Measurements from ENCODE around the gene ARPC1A. TPM values are rescaled to one million over a fixed set of nuclear protein-coding genes. Genes with fewer than 3 reads are reported as not detected.
A peak's percentile ranks its signal among the peaks of the same experiment; 100 is the strongest.
"Not testable (repeated sequence)": the region's sequence is repeated elsewhere in the genome, so short reads cannot be mapped to it uniquely, and the experiment has no call there.

Gene ARPC1A
- total and polyA plus RNA-seq, 10 donors, result 64.5 to 124 (median 89.3) TPM

DNA sequence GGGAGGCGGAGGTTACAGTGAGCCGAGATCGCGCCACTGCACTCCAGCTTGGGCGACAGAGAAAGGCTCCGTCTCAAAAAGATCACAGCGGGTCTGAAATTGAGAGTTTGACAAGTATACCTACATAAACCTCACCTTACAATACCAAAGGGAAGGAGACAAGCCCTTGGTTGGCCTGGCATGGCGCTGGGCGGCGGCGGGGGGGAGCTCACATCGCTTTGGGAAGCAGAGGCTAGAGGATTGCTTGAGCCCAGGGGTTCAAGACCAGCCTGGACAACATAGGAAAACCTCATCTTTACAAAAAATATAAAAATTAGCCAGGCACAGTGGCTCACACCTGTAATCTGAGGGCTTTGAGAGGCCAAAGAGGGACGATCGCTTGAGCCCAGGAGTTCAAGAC is 1.1 kb upstream of the ARPC1A start:
- Histone ChIP-seq H3K27me3 (replicated peaks in 1 of 7) (no peaks in the 10 kb centered on the region), H3K36me3 (no peaks in the 10 kb centered on the region), H3K27ac (no peak overlapping the region), H3K4me3 (peak overlapping the region in 4 of 8 donors; percentile 85 to 99 (median 87)), H3K4me1 (peaks cover 16 to 48% (median 43%) of the 10 kb centered on the region in 6 donors), H3K9me3 (no peaks in the 10 kb centered on the region)
- no peak for DNase-seq
- intact Hi-C loops (cut with DNase I; ENCODE audit: low total_unique reads), result no loop called here
- TF ChIP-seq POLR2AphosphoS5 (IDR thresholded peaks at IDR 0.05) (no peak), POLR2A (IDR thresholded peaks at IDR 0.05) (no peak)
- TF ChIP-seq, protein P1, sequence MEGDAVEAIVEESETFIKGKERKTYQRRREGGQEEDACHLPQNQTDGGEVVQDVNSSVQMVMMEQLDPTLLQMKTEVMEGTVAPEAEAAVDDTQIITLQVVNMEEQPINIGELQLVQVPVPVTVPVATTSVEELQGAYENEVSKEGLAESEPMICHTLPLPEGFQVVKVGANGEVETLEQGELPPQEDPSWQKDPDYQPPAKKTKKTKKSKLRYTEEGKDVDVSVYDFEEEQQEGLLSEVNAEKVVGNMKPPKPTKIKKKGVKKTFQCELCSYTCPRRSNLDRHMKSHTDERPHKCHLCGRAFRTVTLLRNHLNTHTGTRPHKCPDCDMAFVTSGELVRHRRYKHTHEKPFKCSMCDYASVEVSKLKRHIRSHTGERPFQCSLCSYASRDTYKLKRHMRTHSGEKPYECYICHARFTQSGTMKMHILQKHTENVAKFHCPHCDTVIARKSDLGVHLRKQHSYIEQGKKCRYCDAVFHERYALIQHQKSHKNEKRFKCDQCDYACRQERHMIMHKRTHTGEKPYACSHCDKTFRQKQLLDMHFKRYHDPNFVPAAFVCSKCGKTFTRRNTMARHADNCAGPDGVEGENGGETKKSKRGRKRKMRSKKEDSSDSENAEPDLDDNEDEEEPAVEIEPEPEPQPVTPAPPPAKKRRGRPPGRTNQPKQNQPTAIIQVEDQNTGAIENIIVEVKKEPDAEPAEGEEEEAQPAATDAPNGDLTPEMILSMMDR (IDR thresholded peaks at IDR 0.05 in 8 of 11, conservative IDR thresholded peaks at IDR 0.05 in 3 of 11), result no peak
- WGBS, 5 donors, result 96 to 98% (median 98%) methylated on average over 14 of the region's 14 CpGs

- no peak for TF ChIP-seq POLR2AphosphoS5 (IDR thresholded peaks at IDR 0.05)
- TF ChIP-seq, protein P1 (IDR thresholded peaks at IDR 0.05 in 8 of 11, conservative IDR thresholded peaks at IDR 0.05 in 3 of 11), result no peak
- no peak for TF ChIP-seq POLR2A (IDR thresholded peaks at IDR 0.05)
- Histone ChIP-seq H3K4me1 (peaks cover 20 to 53% (median 48%) of the 10 kb centered on the region in 6 donors), H3K9me3 (no peaks in the 10 kb centered on the region), H3K4me3 (peak overlapping the region; percentile 68 to 99 (median 92)), H3K27me3 (replicated peaks in 1 of 7) (no peaks in the 10 kb centered on the region), H3K36me3 (no peaks in the 10 kb centered on the region), H3K27ac (peak overlapping the region in 7 of 8 donors; percentile 86 to 94 (median 91))
- WGBS, 5 donors, result 27 to 35% (median 34%) methylated on average over 14 of the region's 14 CpGs
- intact Hi-C loops (cut with DNase I; ENCODE audit: low total_unique reads), result no loop called here
- DNase-seq, result peak; percentile 79
These were observed 651 bp upstream of the ARPC1A start for GRCh38 chr7:99325001-99325493.

DNA sequence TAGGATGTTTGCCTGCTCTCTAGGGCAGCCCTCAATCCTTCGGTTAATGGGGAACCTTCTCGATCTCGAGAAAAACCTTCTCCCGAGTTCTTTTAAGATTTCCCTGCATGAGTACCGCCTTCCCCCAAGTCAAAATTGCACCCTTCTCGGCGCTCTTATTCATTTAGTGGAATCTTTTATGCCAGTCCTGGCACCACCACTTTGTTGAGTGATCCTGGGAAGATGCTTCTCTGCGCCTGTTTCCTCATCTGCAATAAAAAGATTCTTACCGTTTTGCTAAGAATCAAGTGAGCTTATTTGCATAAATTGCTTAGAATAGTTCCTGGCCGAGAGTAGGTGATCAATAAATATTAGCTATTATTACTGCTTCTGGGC is 697 bp downstream of the ARPC1A start:
- Histone ChIP-seq H3K4me1 (peaks cover 23 to 66% (median 61%) of the 10 kb centered on the region in 6 donors), H3K36me3 (peaks cover 0 to 3% (median 0%) of the 10 kb centered on the region in 6 donors), H3K27ac (peak overlapping the region; percentile 70 to 94 (median 90)), H3K4me3 (peak overlapping the region; percentile 68 to 99 (median 92)), H3K27me3 (replicated peaks in 1 of 7) (no peaks in the 10 kb centered on the region), H3K9me3 (no peaks in the 10 kb centered on the region)
- DNase-seq, result no peak
- 0 to 3% (median 2%) methylated on average over 10 of the region's 10 CpGs for WGBS, 5 donors
- TF ChIP-seq POLR2A (IDR thresholded peaks at IDR 0.05), result no peak
- TF ChIP-seq POLR2AphosphoS5 (IDR thresholded peaks at IDR 0.05), result no peak
- TF ChIP-seq, protein P1 (IDR thresholded peaks at IDR 0.05 in 8 of 11, conservative IDR thresholded peaks at IDR 0.05 in 3 of 11), result no peak
- intact Hi-C loops (cut with DNase I; ENCODE audit: low total_unique reads), result no loop called here

DNA sequence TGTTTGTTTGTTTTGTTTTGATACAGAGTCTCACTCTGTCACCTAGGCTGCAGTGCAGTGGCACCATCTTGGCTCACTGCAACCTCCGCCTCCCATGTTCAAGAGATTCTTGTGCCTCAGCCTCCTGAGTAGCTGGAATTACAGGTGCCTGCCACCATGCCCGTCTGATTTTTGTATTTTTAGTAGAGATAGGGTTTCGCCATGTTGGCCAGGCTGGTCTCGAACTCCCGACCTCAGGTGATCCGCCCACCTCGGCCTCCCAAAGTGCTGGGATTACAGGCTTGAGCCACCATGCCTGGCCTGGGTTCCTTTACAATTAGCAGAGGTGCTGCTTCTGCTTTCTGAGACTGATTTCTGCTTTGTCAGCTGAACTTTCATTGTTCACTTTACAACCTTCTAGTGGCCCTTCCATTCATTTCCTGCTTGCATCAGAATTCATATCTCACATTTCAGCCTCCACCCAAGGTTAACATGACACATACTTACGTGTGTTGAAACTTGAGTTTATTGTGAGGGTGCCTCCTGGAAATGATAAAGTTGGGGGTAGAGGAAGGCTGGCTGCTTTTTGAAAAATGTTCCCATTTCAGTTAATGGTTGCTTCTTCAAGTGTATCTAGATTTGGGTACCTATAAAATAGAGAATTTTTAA is 4.7 kb downstream of the ARPC1A start:
- Histone ChIP-seq H3K27ac (peak overlapping the region; percentile 53 to 80 (median 64)), H3K4me1 (peaks cover 23 to 85% (median 57%) of the 10 kb centered on the region in 6 donors), H3K4me3 (peak overlapping the region in 1 of 8 donors; percentile 6), H3K36me3 (peaks cover 0 to 37% (median 27%) of the 10 kb centered on the region in 6 donors)
- DNase-seq; H3K9me3 ChIP-seq; H3K27me3 ChIP-seq (replicated peaks in 1 of 7); intact Hi-C loops (cut with DNase I; ENCODE audit: low total_unique reads): not testable (repeated sequence)
- peak in 2 of 3 donors; percentile 30 to 76 for TF ChIP-seq POLR2AphosphoS5 (IDR thresholded peaks at IDR 0.05)
- WGBS, 5 donors, result 43 to 63% (median 56%) methylated on average over 8 of the region's 8 CpGs

Data from spleen (tissue), 11 donors.